GM21515 (cell line): ENCODE data around the gene SVEP1.
A peak's percentile ranks its signal among the peaks of the same experiment; 100 is the strongest.

Experiments used
- ATAC-seq: cut with Tn5 transposase; IDR thresholded peaks from one replicate; pipeline ENCODE4 v1.9.1; 2021; ENCODE audit not compliant: unreplicated experiment

Gene SVEP1

GRCh38 chr9:110327716-110328115, 251.8 kb downstream of the SVEP1 start:
- no peak for ATAC-seq

DNA sequence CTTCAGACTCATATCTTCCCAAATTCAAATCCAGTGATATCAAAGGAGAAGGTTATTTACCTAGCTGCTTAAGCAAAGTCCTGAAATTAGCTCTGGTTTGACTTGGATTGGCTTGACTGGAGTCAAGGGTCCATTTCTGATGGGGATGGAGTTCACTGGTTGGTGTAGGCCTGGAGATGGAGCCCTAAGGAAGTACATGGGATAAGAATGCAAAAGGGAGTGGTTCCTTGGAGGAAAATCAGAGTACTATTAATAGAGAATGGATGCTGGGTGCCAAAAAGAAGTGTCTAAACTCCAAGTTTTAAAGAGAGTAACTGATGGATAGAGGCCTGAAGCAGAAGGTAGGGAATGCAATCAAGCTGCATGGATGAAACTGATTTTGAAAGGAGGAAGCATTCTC, 255.7 kb downstream of the SVEP1 start:
- ATAC-seq: no peak

DNA sequence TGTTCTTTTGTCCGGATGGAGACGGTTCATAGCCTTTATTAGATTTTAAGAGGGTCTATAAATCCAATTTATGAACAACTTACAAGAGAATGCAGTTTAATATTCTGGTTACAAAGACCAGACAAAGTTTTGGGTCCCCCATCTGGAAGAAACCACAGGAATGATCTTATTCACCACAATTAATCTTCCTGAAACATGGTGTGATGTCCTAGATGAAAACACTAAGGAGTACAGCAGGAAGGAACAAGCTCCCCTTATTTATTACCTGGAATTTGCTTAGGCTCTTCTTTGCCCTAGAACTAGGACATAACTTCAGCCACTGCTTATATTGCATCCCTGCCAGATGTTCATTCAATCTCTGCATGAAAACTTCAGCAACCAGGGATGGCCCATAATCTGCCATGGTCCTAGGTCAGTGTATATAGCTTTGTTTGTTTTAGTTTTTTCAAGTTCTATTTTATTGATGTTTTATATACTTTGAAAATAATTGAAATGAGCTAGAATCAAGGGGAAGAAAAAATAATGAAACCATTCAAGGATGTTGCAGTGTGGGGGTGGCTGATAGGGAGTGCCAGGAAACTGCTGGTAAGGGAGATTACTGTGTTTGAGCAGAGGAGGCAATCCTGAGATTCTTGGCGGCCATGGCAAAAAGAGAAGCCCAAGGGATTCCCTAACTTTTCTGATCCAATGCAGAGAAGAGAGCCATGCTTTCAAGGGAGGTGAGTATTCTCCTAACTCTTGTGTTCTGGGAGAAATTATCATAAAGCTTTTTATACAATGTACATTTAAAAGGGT, 258.7 kb downstream of the SVEP1 start:
- no peak for ATAC-seq

- ATAC-seq: no peak
Observed at GRCh38 chr9:110319781-110320492, 259.6 kb downstream of the SVEP1 start.

DNA sequence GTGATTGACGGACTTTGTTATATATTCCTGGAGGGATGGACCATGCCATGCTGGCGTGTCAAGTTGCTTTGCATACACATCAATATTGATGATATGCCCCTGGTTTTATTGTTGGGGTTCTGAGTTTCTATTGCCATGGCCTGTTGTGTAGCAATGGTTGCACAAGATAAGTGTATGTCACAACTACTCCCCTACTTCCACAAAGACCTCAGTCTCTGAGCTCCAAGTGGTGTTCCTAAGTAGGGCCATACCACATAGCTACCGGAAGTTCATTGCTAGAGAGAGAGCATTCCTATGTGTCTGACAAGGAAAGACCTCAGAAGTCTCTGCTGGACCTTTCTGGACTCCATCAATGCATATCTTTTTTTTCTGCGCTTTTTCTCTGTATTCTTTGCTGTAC, 261.6 kb downstream of the SVEP1 start:
- no peak for ATAC-seq

DNA sequence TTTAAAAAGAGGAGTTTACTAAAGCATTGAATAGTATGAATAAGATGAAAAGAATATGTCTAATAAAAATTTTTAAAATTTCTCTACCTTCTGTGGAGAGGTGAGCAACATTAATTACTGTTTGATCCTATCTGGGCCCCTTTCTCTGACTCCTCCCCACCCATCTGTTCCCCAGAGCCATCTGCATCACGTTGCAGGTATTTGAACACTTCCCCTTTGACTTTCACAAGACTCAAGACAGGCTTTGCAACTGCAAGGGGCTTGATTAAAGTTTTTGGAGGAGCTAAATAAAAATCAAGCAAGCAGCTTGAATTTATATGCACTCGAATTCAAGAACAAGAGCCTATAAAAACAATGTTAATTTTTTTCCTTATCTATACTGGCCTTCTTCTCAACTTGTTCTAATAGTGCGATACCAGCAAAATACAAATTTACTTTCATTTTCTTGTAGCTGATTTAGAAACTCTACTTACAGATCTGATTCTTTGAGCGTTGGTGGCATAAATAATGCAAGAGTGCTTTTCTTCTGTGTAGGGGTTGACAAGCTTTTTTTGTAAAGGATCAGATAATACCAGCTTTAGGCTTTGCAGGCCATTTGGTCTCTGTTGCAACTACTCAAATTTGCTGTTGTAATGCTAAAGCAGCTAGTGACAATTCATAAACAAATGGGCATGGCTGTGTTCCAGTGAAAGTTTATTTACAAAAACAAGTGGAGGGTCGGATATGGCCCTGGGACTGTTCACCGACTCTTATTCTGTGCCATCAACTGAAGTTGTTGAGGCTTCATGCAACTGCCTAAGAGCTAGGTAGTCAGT, 263.1 kb downstream of the SVEP1 start:
- peak; percentile 99 for ATAC-seq
